Ovary (tissue), 9 donors: Measurements from ENCODE around the gene CLEC10A. TPM values are rescaled to one million over a fixed set of nuclear protein-coding genes. Genes with fewer than 3 reads are reported as not detected.

Source experiments
- DNase-seq, 5 donors: peaks; one replicate each; pipeline ENCODE4 v3.0.0-alpha.2; 2019 to 2020
- H3K27ac ChIP-seq, 2 donors: fragments of 200-600 bp; one replicate each; pipeline versions ENCODE4 v1.5.1 to v1.8.0; 2019 to 2022
- H3K27me3 ChIP-seq: fragments of 200-600 bp; one replicate; pipeline ENCODE4 v1.8.0; 2022
- H3K36me3 ChIP-seq: fragments of 200-600 bp; sonication (generic); one replicate; pipeline ENCODE4 v1.5.1; 2019
- H3K4me1 ChIP-seq: one replicate; pipeline ENCODE4 v1.8.1; 2013; ENCODE audit warnings: mild to moderate bottlenecking, moderate library complexity; ENCODE audit not compliant: insufficient read depth
- H3K4me3 ChIP-seq: fragments of 200-600 bp; sonication (generic); one replicate; pipeline ENCODE4 v1.5.1; 2017
- H3K9me3 ChIP-seq, 2 donors: fragments of 200-600 bp in 1 of 2; sonication (generic) in 1 of 2; one replicate each; pipeline versions ENCODE4 v1.5.1 to v1.8.1; 2013 to 2019; ENCODE audit warnings: mild to moderate bottlenecking in 1 of 2, moderate library complexity in 1 of 2
- EP300 ChIP-seq: sonication (generic); formaldehyde crosslinking; IDR thresholded peaks from one replicate; pipeline ENCODE4 v1.6.1; 2017; ENCODE audit warnings: antibody characterized with exemption
- POLR2A ChIP-seq: fragments of 450-650 bp; IDR thresholded peaks from one replicate; pipeline ENCODE4 v1.6.1; 2017; ENCODE audit warnings: antibody characterized with exemption, mild to moderate bottlenecking, moderate library complexity
- WGBS, 3 donors: extraction: QIAGEN DNeasy Blood & Tissue Kit in 1 of 3; methylation state at CpG; one replicate each; pipeline versions ENCODE4 v1.1.5 to v1.1.7; 2013 to 2017; 5-methylcytosine and 5-hydroxymethylcytosine counted together
- intact Hi-C, 4 donors: fragments of 100-400 bp; cut with DNase I; formaldehyde crosslinking; loops; one replicate each; pipeline versions ENCODE4 v1.11.0 to v1.15.1; 2022 to 2023
- polyA plus RNA-seq, 2 donors: library from polyadenylated mRNA; stranded (reverse); fragments of 200-250 nt in 1 of 2; fragments of 350-450 nt in 1 of 2; fragmentation: Illumina TruSeq in 1 of 2; extraction: RNeasy Lipid Tissue Mini Kit (QIAGEN cat#74804) in 1 of 2; gene quantifications; one replicate each; pipeline ENCODE4 v1.2.3, GENCODE V29; 2013 to 2014
- total RNA-seq, 7 donors: library from RNA; depleted of rRNA in 2 of 7; stranded (reverse); fragments of >200 nt in 2 of 7; fragmentation: NEBNext Ultra II Directional in 3 of 7; extraction: Animal tissue kit (Norgen Biotek cat#: 25700) in 3 of 7; gene quantifications; one replicate each; pipeline versions ENCODE4 v1.1.0 to v1.2.4, GENCODE V29; 2016 to 2023
- TF ChIP-seq, protein P1 (sequence below), 3 donors: fragments of 450-650 bp in 2 of 3; fragments of 200-600 bp in 1 of 3; IDR thresholded peaks; one replicate each; pipeline versions ENCODE4 v1.5.1 to v1.8.0; 2016 to 2022; ENCODE audit warnings: antibody characterized with exemption in 3 of 3, mild to moderate bottlenecking in 1 of 3
- donor health status: DM: no; HTN: no; CAD: no; lungs with moderate emphysema.
- donor health status: DM: no; HTN: no; CAD: no.
- donor health status: Bipolar disorder and iron deficiency.
- donor health status: DM: yes; HTN: yes; CAD: no.
- donor health status: DM: no; HTN: no; CAD: no.
- donor health status: DM: yes; HTN: yes; CAD: no.

The CLEC10A gene
- total and polyA plus RNA-seq, 9 donors: 0.98 to 9.4 (median 2.3) TPM

DNA sequence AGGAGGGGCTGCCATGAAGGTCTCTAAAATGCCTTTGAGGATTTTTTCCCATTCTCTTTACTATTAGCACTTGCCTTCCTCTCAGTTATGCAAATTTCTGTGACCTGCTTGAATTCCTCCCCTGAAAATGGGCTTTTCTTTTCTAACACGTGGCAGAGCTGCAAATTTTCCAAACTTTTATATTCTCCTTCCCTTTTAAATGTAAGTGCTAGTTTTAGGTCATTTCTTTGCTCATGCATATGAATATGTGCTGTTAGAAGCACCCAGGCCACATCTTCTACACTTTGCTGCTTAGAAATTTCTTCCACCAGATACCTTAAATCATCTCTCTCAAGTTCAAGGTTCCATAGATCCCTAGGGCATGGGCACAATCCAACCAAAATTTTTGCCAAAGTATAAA lies 11.8 kb downstream of the CLEC10A start:
- Histone ChIP-seq H3K4me1 (no peaks in the 10 kb centered on the region), H3K27ac (no peak overlapping the region), H3K36me3 (no peaks in the 10 kb centered on the region), H3K27me3 (no peaks in the 10 kb centered on the region), H3K9me3 (peaks cover 0 to 9% of the 10 kb centered on the region in 2 donors), H3K4me3 (no peak overlapping the region)
- intact Hi-C loops: no loop called here
- WGBS, 3 donors: 10 to 30% (median 22%) methylated on average over 1 of the region's 1 CpG
- no peak for DNase-seq
- TF ChIP-seq POLR2A (no peak), EP300 (no peak)
- TF ChIP-seq, protein P1, sequence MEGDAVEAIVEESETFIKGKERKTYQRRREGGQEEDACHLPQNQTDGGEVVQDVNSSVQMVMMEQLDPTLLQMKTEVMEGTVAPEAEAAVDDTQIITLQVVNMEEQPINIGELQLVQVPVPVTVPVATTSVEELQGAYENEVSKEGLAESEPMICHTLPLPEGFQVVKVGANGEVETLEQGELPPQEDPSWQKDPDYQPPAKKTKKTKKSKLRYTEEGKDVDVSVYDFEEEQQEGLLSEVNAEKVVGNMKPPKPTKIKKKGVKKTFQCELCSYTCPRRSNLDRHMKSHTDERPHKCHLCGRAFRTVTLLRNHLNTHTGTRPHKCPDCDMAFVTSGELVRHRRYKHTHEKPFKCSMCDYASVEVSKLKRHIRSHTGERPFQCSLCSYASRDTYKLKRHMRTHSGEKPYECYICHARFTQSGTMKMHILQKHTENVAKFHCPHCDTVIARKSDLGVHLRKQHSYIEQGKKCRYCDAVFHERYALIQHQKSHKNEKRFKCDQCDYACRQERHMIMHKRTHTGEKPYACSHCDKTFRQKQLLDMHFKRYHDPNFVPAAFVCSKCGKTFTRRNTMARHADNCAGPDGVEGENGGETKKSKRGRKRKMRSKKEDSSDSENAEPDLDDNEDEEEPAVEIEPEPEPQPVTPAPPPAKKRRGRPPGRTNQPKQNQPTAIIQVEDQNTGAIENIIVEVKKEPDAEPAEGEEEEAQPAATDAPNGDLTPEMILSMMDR (IDR thresholded peaks at IDR 0.05): no peak

DNA sequence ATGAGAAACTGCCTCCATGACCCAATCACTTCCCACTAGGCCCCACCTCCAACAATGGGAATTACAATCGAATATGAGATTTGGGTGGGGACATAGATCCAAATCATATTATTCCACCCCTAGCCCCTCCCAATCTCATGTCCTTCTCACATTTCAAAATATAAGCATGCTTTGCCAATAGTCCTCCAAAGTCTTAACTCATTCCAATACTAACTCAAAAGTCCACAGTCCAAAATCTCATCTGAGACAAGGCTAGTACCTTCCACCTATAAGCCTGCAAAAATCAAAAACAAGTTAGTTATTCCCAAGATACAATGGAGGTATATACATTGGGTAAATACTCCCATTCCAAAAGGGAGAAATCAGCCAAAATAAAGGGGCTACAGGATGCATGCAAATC lies 12.9 kb downstream of the CLEC10A start:
- WGBS, 3 donors: 62 to 81% (median 62%) methylated on average over 1 of the region's 1 CpG
- no peaks in the 10 kb centered on the region for H3K27me3 ChIP-seq
- no peak for TF ChIP-seq POLR2A
- TF ChIP-seq, protein P1 (IDR thresholded peaks at IDR 0.05): no peak
- TF ChIP-seq EP300: no peak
- intact Hi-C loops: no loop called here
- no peaks in the 10 kb centered on the region for H3K36me3 ChIP-seq
- H3K9me3 ChIP-seq: peaks cover 0 to 9% of the 10 kb centered on the region in 2 donors
- no peak overlapping the region for H3K4me3 ChIP-seq
- no peak overlapping the region for H3K27ac ChIP-seq
- H3K4me1 ChIP-seq: no peaks in the 10 kb centered on the region
- no peak for DNase-seq

DNA sequence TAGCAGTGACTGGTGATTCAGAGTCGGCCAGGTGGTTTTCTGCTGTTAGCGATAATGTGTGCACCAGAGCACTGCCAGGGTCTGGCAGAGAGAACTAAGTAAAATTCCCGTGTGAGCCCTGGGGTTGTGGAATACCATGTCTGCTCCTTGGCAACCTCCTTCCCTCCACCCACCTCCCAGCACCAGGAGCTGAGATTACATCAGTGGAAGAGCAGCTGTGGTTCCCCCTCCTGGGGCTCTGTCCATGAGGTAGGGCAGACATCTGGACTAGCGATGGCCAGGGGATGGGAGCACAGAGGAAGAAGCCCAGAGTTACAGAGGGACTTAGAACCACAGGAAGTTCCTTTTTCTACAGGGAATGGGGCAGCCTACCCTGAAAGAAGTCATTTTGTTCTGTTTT lies 15.8 kb downstream of the CLEC10A start:
- 50 to 66% (median 62%) methylated on average over 4 of the region's 4 CpGs for WGBS, 3 donors
- Histone ChIP-seq H3K36me3 (no peaks in the 10 kb centered on the region), H3K27ac (no peak overlapping the region), H3K9me3 (peaks cover 0 to 6% of the 10 kb centered on the region in 2 donors), H3K4me3 (no peak overlapping the region), H3K27me3 (no peaks in the 10 kb centered on the region), H3K4me1 (no peaks in the 10 kb centered on the region)
- no peak for DNase-seq
- intact Hi-C loops: no loop called here
- TF ChIP-seq, protein P1 (IDR thresholded peaks at IDR 0.05): no peak
- TF ChIP-seq POLR2A (no peak), EP300 (no peak)

DNA sequence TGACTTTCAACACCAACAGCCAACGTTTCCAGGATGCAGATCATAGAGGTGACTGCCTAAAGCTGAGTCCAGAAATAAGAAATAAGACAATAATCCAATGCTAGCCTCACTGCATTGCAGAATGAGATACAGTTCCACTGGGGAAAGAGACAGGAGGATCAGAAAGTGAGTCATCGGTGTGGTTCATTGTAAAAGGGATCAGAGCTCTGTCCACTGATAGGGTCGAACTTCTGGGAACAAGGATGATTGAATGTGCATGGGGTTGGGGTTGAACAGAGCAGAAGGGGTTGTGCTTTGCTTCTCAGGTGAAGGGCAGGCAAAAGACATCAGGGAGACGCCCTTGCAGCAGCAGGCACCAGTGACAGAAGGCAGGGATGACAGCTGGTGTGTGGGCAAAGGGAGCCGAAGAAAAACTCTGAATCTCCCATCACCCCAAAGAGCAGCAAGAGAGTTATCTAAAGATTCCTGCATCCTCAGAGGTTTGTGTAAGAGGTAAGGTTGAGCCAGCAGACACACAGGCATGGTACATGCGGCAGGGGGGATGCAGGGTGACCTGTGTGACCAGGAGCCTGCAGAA lies 16.4 kb downstream of the CLEC10A start:
- Histone ChIP-seq H3K27me3 (no peaks in the 10 kb centered on the region), H3K4me3 (no peak overlapping the region), H3K36me3 (no peaks in the 10 kb centered on the region), H3K27ac (no peak overlapping the region), H3K4me1 (no peaks in the 10 kb centered on the region), H3K9me3 (no peaks in the 10 kb centered on the region)
- 50 to 55% (median 54%) methylated on average over 6 of the region's 6 CpGs for WGBS, 3 donors
- DNase-seq: no peak
- intact Hi-C loops: no loop called here
- TF ChIP-seq, protein P1 (IDR thresholded peaks at IDR 0.05): no peak
- TF ChIP-seq EP300 (no peak), POLR2A (no peak)
